ENCODE results near the gene ARMCX5.

GRCh38 chrX:102652031-102652688, 52.8 kb downstream of the ARMCX5 start:
- TF ChIP-seq, protein P1, sequence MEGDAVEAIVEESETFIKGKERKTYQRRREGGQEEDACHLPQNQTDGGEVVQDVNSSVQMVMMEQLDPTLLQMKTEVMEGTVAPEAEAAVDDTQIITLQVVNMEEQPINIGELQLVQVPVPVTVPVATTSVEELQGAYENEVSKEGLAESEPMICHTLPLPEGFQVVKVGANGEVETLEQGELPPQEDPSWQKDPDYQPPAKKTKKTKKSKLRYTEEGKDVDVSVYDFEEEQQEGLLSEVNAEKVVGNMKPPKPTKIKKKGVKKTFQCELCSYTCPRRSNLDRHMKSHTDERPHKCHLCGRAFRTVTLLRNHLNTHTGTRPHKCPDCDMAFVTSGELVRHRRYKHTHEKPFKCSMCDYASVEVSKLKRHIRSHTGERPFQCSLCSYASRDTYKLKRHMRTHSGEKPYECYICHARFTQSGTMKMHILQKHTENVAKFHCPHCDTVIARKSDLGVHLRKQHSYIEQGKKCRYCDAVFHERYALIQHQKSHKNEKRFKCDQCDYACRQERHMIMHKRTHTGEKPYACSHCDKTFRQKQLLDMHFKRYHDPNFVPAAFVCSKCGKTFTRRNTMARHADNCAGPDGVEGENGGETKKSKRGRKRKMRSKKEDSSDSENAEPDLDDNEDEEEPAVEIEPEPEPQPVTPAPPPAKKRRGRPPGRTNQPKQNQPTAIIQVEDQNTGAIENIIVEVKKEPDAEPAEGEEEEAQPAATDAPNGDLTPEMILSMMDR (IDR thresholded peaks at IDR 0.05; ENCODE audit: control extremely low read depth in 1 of 3, insufficient read depth in 1 of 3, low read depth in 1 of 3, low read length in 3 of 3) = peak; percentile 29 to 64 (median 31)
- TF ChIP-seq RXRA (IDR thresholded peaks at IDR 0.05; ENCODE audit: insufficient read depth, low read depth, low read length) = no peak
- no peak for TF ChIP-seq ATF3 (IDR thresholded peaks at IDR 0.05; ENCODE audit: insufficient read depth, low read depth, low read length)
- no peak for TF ChIP-seq CTBP2 (IDR thresholded peaks at IDR 0.05; ENCODE audit: borderline replicate concordance, insufficient read depth, insufficient read length, low read length)
- no peak for TF ChIP-seq TBP (IDR thresholded peaks at IDR 0.05; ENCODE audit: low read depth, low read length)
- no peak for TF ChIP-seq EP300 (IDR thresholded peaks at IDR 0.05; ENCODE audit: borderline replicate concordance in 1 of 2, low read depth in 2 of 2, low read length in 2 of 2)
- no peak for TF ChIP-seq EZH2 (IDR thresholded peaks at IDR 0.05; ENCODE audit: low read depth, low read length, severe bottlenecking)

Data from H1 (cell line).